GM18520 (cell line): ENCODE data around the gene PXDC1.
"Not testable (repeated sequence)": the region's sequence is repeated elsewhere in the genome, so short reads cannot be mapped to it uniquely, and the experiment has no call there.

Source experiments
- ATAC-seq: cut with Tn5 transposase; IDR thresholded peaks from one replicate; pipeline ENCODE4 v1.9.1; 2021; ENCODE audit not compliant: unreplicated experiment

PXDC1 gene

GRCh38 chr6:3714768-3715167 is 36.7 kb downstream of the PXDC1 start:
- no peak for ATAC-seq

GRCh38 chr6:3714111-3714510 is 37.4 kb downstream of the PXDC1 start:
- no peak for ATAC-seq

- no peak for ATAC-seq
Observed at GRCh38 chr6:3712827-3713665, 38.5 kb downstream of the PXDC1 start.

GRCh38 chr6:3711776-3712175 is 39.7 kb downstream of the PXDC1 start:
- ATAC-seq = no peak

GRCh38 chr6:3710403-3710802 is 41.1 kb downstream of the PXDC1 start:
- no peak for ATAC-seq

GRCh38 chr6:3708540-3708939 is 43.0 kb downstream of the PXDC1 start:
- no peak for ATAC-seq

- no peak for ATAC-seq
Observed at GRCh38 chr6:3707751-3708412, 43.6 kb downstream of the PXDC1 start.

- ATAC-seq = no peak
Observed at GRCh38 chr6:3707024-3707423, 44.5 kb downstream of the PXDC1 start.

- ATAC-seq = no peak
Observed at GRCh38 chr6:3706547-3706946, 45.0 kb downstream of the PXDC1 start.

- no peak for ATAC-seq
Observed at GRCh38 chr6:3701631-3702030, 49.9 kb downstream of the PXDC1 start.

- ATAC-seq = no peak
Observed at GRCh38 chr6:3699231-3699630, 52.3 kb downstream of the PXDC1 start.

GRCh38 chr6:3698021-3698420 is 53.5 kb downstream of the PXDC1 start:
- ATAC-seq = no peak

GRCh38 chr6:3697609-3698008 is 53.9 kb downstream of the PXDC1 start:
- no peak for ATAC-seq

GRCh38 chr6:3696525-3697088 is 54.9 kb downstream of the PXDC1 start:
- ATAC-seq = no peak

- no peak for ATAC-seq
Observed at GRCh38 chr6:3695065-3695817, 56.3 kb downstream of the PXDC1 start.

- no peak for ATAC-seq
Observed at GRCh38 chr6:3693831-3694230, 57.7 kb downstream of the PXDC1 start.

GRCh38 chr6:3690506-3690905 is 61.0 kb downstream of the PXDC1 start:
- no peak for ATAC-seq

GRCh38 chr6:3687847-3688246 is 63.7 kb downstream of the PXDC1 start:
- ATAC-seq = no peak

GRCh38 chr6:3683331-3683730 is 68.2 kb downstream of the PXDC1 start:
- ATAC-seq = no peak

GRCh38 chr6:3678946-3679345 is 72.6 kb downstream of the PXDC1 start:
- ATAC-seq = no peak

- ATAC-seq = not testable (repeated sequence)
Observed at GRCh38 chr6:3677751-3678150, 73.8 kb downstream of the PXDC1 start.
